Measurements from ENCODE around the gene ZNF726.
"Not testable (repeated sequence)": the region's sequence is repeated elsewhere in the genome, so short reads cannot be mapped to it uniquely, and the experiment has no call there.

The ZNF726 gene

GRCh38 chr19:23914402-23915286 is at the start of gene ZNF726:
Gene ZNF726 (plus strand): TSS chr19:23914886. CDS start chr19:23914995, 109 bp downstream.
- DNase-seq (ENCODE audit: low spot score) = peak; percentile 98

GRCh38 chr19:23867895-23868294 is 46.8 kb upstream of the ZNF726 start:
- DNase-seq (ENCODE audit: low spot score) = no peak

- no peak for DNase-seq (ENCODE audit: low spot score)
These were observed 46.1 kb upstream of the ZNF726 start for GRCh38 chr19:23868630-23869029.

GRCh38 chr19:23872282-23872919 is 42.3 kb upstream of the ZNF726 start:
- no peak for DNase-seq (ENCODE audit: low spot score)

GRCh38 chr19:23876261-23876660 is 38.4 kb upstream of the ZNF726 start:
- DNase-seq (ENCODE audit: low spot score) = no peak

GRCh38 chr19:23876756-23877155 is 37.9 kb upstream of the ZNF726 start:
- not testable (repeated sequence) for DNase-seq (ENCODE audit: low spot score)

GRCh38 chr19:23882493-23882892 is 32.2 kb upstream of the ZNF726 start:
- DNase-seq (ENCODE audit: low spot score) = no peak

GRCh38 chr19:23884363-23884762 is 30.3 kb upstream of the ZNF726 start:
- DNase-seq (ENCODE audit: low spot score) = no peak

- DNase-seq (ENCODE audit: low spot score) = no peak
These were observed 27.0 kb upstream of the ZNF726 start for GRCh38 chr19:23887642-23888041.

- not testable (repeated sequence) for DNase-seq (ENCODE audit: low spot score)
These were observed 18.6 kb upstream of the ZNF726 start for GRCh38 chr19:23896096-23896495.

- no peak for DNase-seq (ENCODE audit: low spot score)
These were observed 17.8 kb upstream of the ZNF726 start for GRCh38 chr19:23896912-23897311.

- no peak for DNase-seq (ENCODE audit: low spot score)
These were observed 13.3 kb upstream of the ZNF726 start for GRCh38 chr19:23901360-23901759.

- no peak for DNase-seq (ENCODE audit: low spot score)
These were observed 10.3 kb upstream of the ZNF726 start for GRCh38 chr19:23904406-23904805.

- DNase-seq (ENCODE audit: low spot score) = no peak
These were observed 8.9 kb upstream of the ZNF726 start for GRCh38 chr19:23905771-23906170.

- no peak for DNase-seq (ENCODE audit: low spot score)
These were observed 7.9 kb upstream of the ZNF726 start for GRCh38 chr19:23906835-23907234.

GRCh38 chr19:23908165-23908564 is 6.5 kb upstream of the ZNF726 start:
- DNase-seq (ENCODE audit: low spot score) = no peak

- DNase-seq (ENCODE audit: low spot score) = no peak
These were observed 5.5 kb upstream of the ZNF726 start for GRCh38 chr19:23909222-23909621.

GRCh38 chr19:23913931-23914330 is 755 bp upstream of the ZNF726 start:
- DNase-seq (ENCODE audit: low spot score) = no peak

GRCh38 chr19:23916991-23917390 is 2.3 kb downstream of the ZNF726 start:
- DNase-seq (ENCODE audit: low spot score) = no peak

- DNase-seq (ENCODE audit: low spot score) = no peak
These were observed 3.2 kb downstream of the ZNF726 start for GRCh38 chr19:23917856-23918255.

GRCh38 chr19:23925285-23925684 is 10.6 kb downstream of the ZNF726 start:
- DNase-seq (ENCODE audit: low spot score) = no peak

GRCh38 chr19:23932878-23933277 is 18.2 kb downstream of the ZNF726 start:
- no peak for DNase-seq (ENCODE audit: low spot score)

- DNase-seq (ENCODE audit: low spot score) = not testable (repeated sequence)
These were observed 22.3 kb downstream of the ZNF726 start for GRCh38 chr19:23937031-23937430.
